H1 (cell line): ENCODE data around the gene ZFP36L1. TPM values are rescaled to one million over a fixed set of nuclear protein-coding genes. Genes with fewer than 3 reads are reported as not detected.

Experiments used
- CTCF ChIA-PET: fragments of 300-600 bp; sonication (Branson Sonifier 250); formaldehyde crosslinking; loops from one replicate; lab custom pipeline; 2021; ENCODE audit not compliant: partially characterized antibody; lab: Charles Lee
- POLR2A ChIA-PET: fragments of 300-600 bp; sonication (Branson Sonifier 250); formaldehyde crosslinking; loops from one replicate; lab custom pipeline; 2021; ENCODE audit warnings: inconsistent platforms; ENCODE audit not compliant: partially characterized antibody; lab: Charles Lee
- DNase-seq, 2 experiments: peaks; one replicate each; pipeline versions ENCODE4 v3.0.0 to v3.0.0-alpha.2; 2010 to 2022; ENCODE audit warnings: low spot score in 2 of 2, low read depth in 1 of 2, mixed read lengths in 1 of 2
- FAIRE-seq: peaks from 2 replicates; lab custom pipeline; 2011; peaks lifted over from hg19 to GRCh38; lab: Jason Lieb, UNC
- H2AFZ ChIP-seq: 2 replicates; pipeline ENCODE4 v1.8.1; 2012; ENCODE audit warnings: low read length, inconsistent platforms
- H2AK5ac ChIP-seq: 2 replicates; pipeline ENCODE4 v1.6.1; 2013; ENCODE audit warnings: low read depth, low read length
- H2BK120ac ChIP-seq: replicated peaks from 2 replicates; pipeline ENCODE3; 2013; ENCODE audit warnings: low read depth, low read length, inconsistent platforms
- H2BK12ac ChIP-seq: 2 replicates; pipeline ENCODE4 v1.6.1; 2013; ENCODE audit warnings: low read depth, low read length
- H2BK15ac ChIP-seq: 2 replicates; pipeline ENCODE4 v1.6.1; 2013; ENCODE audit warnings: low read length
- H2BK20ac ChIP-seq: 2 replicates; pipeline ENCODE4 v1.6.1; 2013; ENCODE audit warnings: low read length
- H2BK5ac ChIP-seq: 2 replicates; pipeline ENCODE4 v1.6.1; 2013; ENCODE audit warnings: low read depth, low read length
- H3K14ac ChIP-seq: 2 replicates; pipeline ENCODE4 v1.6.1; 2013; ENCODE audit warnings: inconsistent platforms; ENCODE audit not compliant: insufficient read length
- H3K18ac ChIP-seq: 2 replicates; pipeline ENCODE4 v1.6.1; 2013; ENCODE audit warnings: low read length; ENCODE audit errors: extremely low read depth
- H3K23ac ChIP-seq: 2 replicates; pipeline ENCODE4 v1.6.1; 2013; ENCODE audit warnings: inconsistent platforms; ENCODE audit not compliant: insufficient read length
- H3K23me2 ChIP-seq: 2 replicates; pipeline ENCODE4 v1.6.1; 2013; ENCODE audit warnings: low read depth, low read length
- H3K27ac ChIP-seq: 2 replicates; pipeline ENCODE4 v1.6.1; 2011; ENCODE audit warnings: low read depth, low read length, inconsistent platforms
- H3K27me3 ChIP-seq, 4 experiments: replicated peaks in 1 of 4; 1 replicate in 1 of 4; 2 replicates in 3 of 4; pipeline versions ENCODE4 v1.6.1 to v1.8.1; 2011 to 2013; ENCODE audit warnings: low read length in 3 of 4, mild to moderate bottlenecking in 3 of 4, inconsistent platforms in 2 of 4, mixed read lengths in 2 of 4, moderate library complexity in 1 of 4; ENCODE audit not compliant: control insufficient read depth in 3 of 4, insufficient read depth in 3 of 4; ENCODE audit errors: extremely low read depth in 1 of 4
- H3K36me3 ChIP-seq, 4 experiments: 2 replicates each; pipeline versions ENCODE4 v1.6.1 to v1.8.1; 2011 to 2013; ENCODE audit warnings: mild to moderate bottlenecking in 4 of 4, low read length in 3 of 4, moderate library complexity in 2 of 4, control low read depth in 1 of 4, inconsistent platforms in 1 of 4; ENCODE audit not compliant: insufficient read depth in 4 of 4, control insufficient read depth in 2 of 4
- H3K4ac ChIP-seq: replicated peaks from 2 replicates; pipeline ENCODE3; 2013; ENCODE audit warnings: low read length, low read depth, mixed read lengths, inconsistent platforms; ENCODE audit not compliant: insufficient read length
- H3K4me1 ChIP-seq, 4 experiments: replicated peaks in 1 of 4; 1 replicate in 1 of 4; 2 replicates in 3 of 4; pipeline versions ENCODE4 v1.6.1 to v1.8.1; 2011 to 2013; ENCODE audit warnings: low read length in 3 of 4, inconsistent platforms in 2 of 4, mixed read lengths in 1 of 4; ENCODE audit not compliant: insufficient read depth in 4 of 4, control insufficient read depth in 3 of 4
- H3K4me2 ChIP-seq, 2 experiments: 2 replicates each; pipeline versions ENCODE4 v1.6.1 to v1.8.1; 2011 to 2013; ENCODE audit warnings: low read depth in 2 of 2, low read length in 2 of 2, control low read depth in 1 of 2, inconsistent platforms in 1 of 2, mild to moderate bottlenecking in 1 of 2; ENCODE audit not compliant: insufficient read depth in 1 of 2
- H3K4me3 ChIP-seq, 4 experiments: fragments of 200-600, 300-600 bp in 1 of 4; sonication (generic), shearing (Covaris generic), sonication (Bioruptor Twin) in 1 of 4; 2 replicates each; pipeline versions ENCODE4 v1.5.1 to v1.8.1; 2011 to 2016; ENCODE audit warnings: low read length in 4 of 4, low read depth in 3 of 4, control low read depth in 2 of 4, inconsistent platforms in 2 of 4, mild to moderate bottlenecking in 2 of 4, mixed read lengths in 1 of 4, moderate library complexity in 1 of 4; ENCODE audit not compliant: insufficient read depth in 2 of 4; ENCODE audit errors: extremely low read depth in 1 of 4
- H3K56ac ChIP-seq: replicated peaks from 2 replicates; pipeline ENCODE3; 2013; ENCODE audit warnings: low read depth, mild to moderate bottlenecking, mixed read lengths, low read length, inconsistent platforms; ENCODE audit not compliant: insufficient read length
- H3K79me1 ChIP-seq: 2 replicates; pipeline ENCODE4 v1.6.1; 2013; ENCODE audit warnings: low read depth, low read length, control low read depth
- H3K79me2 ChIP-seq, 2 experiments: 2 replicates each; pipeline versions ENCODE4 v1.6.1 to v1.8.1; 2012 to 2013; ENCODE audit warnings: low read length in 2 of 2, mild to moderate bottlenecking in 2 of 2, inconsistent platforms in 1 of 2; ENCODE audit not compliant: insufficient read depth in 2 of 2, control insufficient read depth in 1 of 2
- H3K9ac ChIP-seq, 4 experiments: replicated peaks in 1 of 4; 1 replicate in 1 of 4; 2 replicates in 3 of 4; pipeline versions ENCODE4 v1.6.1 to v1.8.1; 2011 to 2013; ENCODE audit warnings: low read depth in 3 of 4, low read length in 3 of 4, control low read depth in 2 of 4, mild to moderate bottlenecking in 2 of 4, moderate library complexity in 2 of 4, inconsistent platforms in 1 of 4; ENCODE audit errors: extremely low read depth in 1 of 4
- H3K9me3 ChIP-seq, 2 experiments: 2 replicates each; pipeline versions ENCODE4 v1.6.1 to v1.8.1; 2012 to 2013; ENCODE audit warnings: mild to moderate bottlenecking in 2 of 2, moderate library complexity in 2 of 2, control low read depth in 1 of 2, inconsistent platforms in 1 of 2, low read depth in 1 of 2, low read length in 1 of 2, mixed read lengths in 1 of 2; ENCODE audit not compliant: insufficient read depth in 2 of 2
- H4K20me1 ChIP-seq, 2 experiments: replicated peaks in 1 of 2; 2 replicates each; pipeline versions ENCODE3 to v1.8.1; 2011 to 2013; ENCODE audit warnings: inconsistent platforms in 2 of 2, low read length in 2 of 2, mild to moderate bottlenecking in 1 of 2; ENCODE audit not compliant: insufficient read depth in 2 of 2, control insufficient read depth in 1 of 2
- H4K5ac ChIP-seq: 2 replicates; pipeline ENCODE4 v1.6.1; 2013; ENCODE audit warnings: low read length, low read depth, mixed read lengths, inconsistent platforms; ENCODE audit not compliant: insufficient read length
- H4K8ac ChIP-seq: 2 replicates; pipeline ENCODE4 v1.8.0; 2013; ENCODE audit warnings: mild to moderate bottlenecking, moderate library complexity, low read length, inconsistent platforms; ENCODE audit not compliant: insufficient read depth; ENCODE audit errors: extremely low read depth
- H4K91ac ChIP-seq: replicated peaks from 2 replicates; pipeline ENCODE3; 2013; ENCODE audit warnings: low read length, mixed read lengths, inconsistent platforms; ENCODE audit not compliant: insufficient read length
- CTCF ChIP-seq, 3 experiments: IDR thresholded peaks; 1 replicate in 2 of 3; 2 replicates in 1 of 3; pipeline versions ENCODE4 v1.5.1 to v1.6.1; 2011; ENCODE audit warnings: low read length in 3 of 3, mild to moderate bottlenecking in 3 of 3, inconsistent platforms in 2 of 3, low read depth in 1 of 3, moderate library complexity in 1 of 3; ENCODE audit not compliant: insufficient read depth in 1 of 3; ENCODE audit errors: control extremely low read depth in 1 of 3
- SIX5 ChIP-seq: IDR thresholded peaks from 2 replicates; pipeline ENCODE4 v1.6.1; 2011; ENCODE audit warnings: mild to moderate bottlenecking, low read depth, low read length
- WGBS, 2 experiments: shearing (Covaris generic) in 1 of 2; methylation state at CpG; one replicate each; pipeline versions ENCODE4 v1.1.6 to v1.1.7; 2013 to 2015; ENCODE audit warnings: low lambda C conversion rate in 2 of 2, mixed read lengths in 2 of 2, inconsistent platforms in 1 of 2, low coverage in 1 of 2, missing lambda C conversion rate in 1 of 2; ENCODE audit not compliant: insufficient replicate concordance in 2 of 2, insufficient coverage in 1 of 2, insufficient read length in 1 of 2; ENCODE audit errors: extremely low coverage in 1 of 2, missing lambda C conversion rate in 1 of 2; 5-methylcytosine and 5-hydroxymethylcytosine counted together
- polyA plus RNA-seq, 7 experiments: library from polyadenylated mRNA; depleted of rRNA in 3 of 7; stranded (reverse) in 5 of 7; unstranded in 2 of 7; fragments of >200 nt in 5 of 7; fragments of 200-250 nt in 2 of 7; gene quantifications; 1 replicate in 5 of 7; 2 replicates in 1 of 7; 4 replicates in 1 of 7; pipeline versions ENCODE4 v1.2.1 to v1.2.3, GENCODE V29; 2011 to 2013; ENCODE audit warnings: missing spikeins in 2 of 7, mixed read lengths in 2 of 7
- total RNA-seq: library from RNA; stranded (reverse); fragmentation: NEBNext Ultra II Directional; extraction: Animal tissue kit (Norgen Biotek cat#: 25700); gene quantifications from 2 replicates; pipeline ENCODE4 v1.2.1, GENCODE V29; 2021

ZFP36L1 gene
- total and polyA plus RNA-seq, 2 of the 8 experiments (the other 6 are each of a cell fraction or from before 2014, with no cell fraction given), result 80.4 to 132 TPM

- Histone ChIP-seq H2BK12ac (no peak overlapping the region), H2BK120ac (no peak overlapping the region), H3K23ac (no peak overlapping the region), H3K9me3 (no peaks in the 10 kb centered on the region), H2AK5ac (no peak overlapping the region), H4K5ac (no peak overlapping the region), H2BK5ac (no peak overlapping the region), H3K4ac (no peak overlapping the region), H3K56ac (no peak overlapping the region), H3K4me1 (peaks cover 2 to 12% (median 6%) of the 10 kb centered on the region in 4 experiments; a peak in 6 of 7 replicates), H4K20me1 (no peaks in the 10 kb centered on the region), H3K23me2 (no peaks in the 10 kb centered on the region), H2BK20ac (no peak overlapping the region), H4K91ac (no peak overlapping the region), H3K4me3 (no peak overlapping the region), H3K27me3 (no peaks in the 10 kb centered on the region), H2BK15ac (no peak overlapping the region), H3K9ac (no peak overlapping the region), H3K79me2 (no peaks in the 10 kb centered on the region), H3K27ac (no peak overlapping the region), H3K79me1 (no peaks in the 10 kb centered on the region), H3K18ac (no peak overlapping the region), H3K14ac (no peak overlapping the region), H3K4me2 (no peak overlapping the region), H4K8ac (peak overlapping the region; percentile 41; the same call in 1 of the 2 replicates), H3K36me3 (no peaks in the 10 kb centered on the region), H2AFZ (no peak overlapping the region)
- CTCF ChIA-PET, result interaction anchor here (1.4 to 2.2 kb wide), 6 partner anchors 8 to 49 kb away, joined by 3 to 7 read pairs (median 5); no protein-coding TSS in a partner anchor
- POLR2A ChIA-PET, result interaction anchor here (19.6 kb wide), 1 partner anchor 22 kb away, joined by 197 read pairs; the partner anchor contains the start of gene ZFP36L1
- DNase-seq, result no peak
- WGBS, 2 experiments, result 95% methylated on average over 5 of the region's 5 CpGs; no CpG with 5 or more reads in 1 of the 2 experiments
- TF ChIP-seq SIX5 (no peak), CTCF (IDR thresholded peaks at IDR 0.05; ENCODE audit: control extremely low read depth in 1 of 3, insufficient read depth in 1 of 3, low read depth in 1 of 3, low read length in 3 of 3) (peak in 1 of 3 experiments; percentile 9; a peak in 1 of 4 replicates)
- no peak for FAIRE-seq
Observed at GRCh38 chr14:68767248-68767645, 25.6 kb downstream of the ZFP36L1 start.
